ENCODE results near the gene CEP41. TPM values are rescaled to one million over a fixed set of nuclear protein-coding genes. Genes with fewer than 3 reads are reported as not detected.

The CEP41 gene
- total and polyA plus RNA-seq, 8 donors: 12.4 to 34.2 (median 28.6) TPM

- no peak for DNase-seq
- intact Hi-C loops (cut with DNase I): no loop called here
Measured at GRCh38 chr7:130488392-130489139, 47.8 kb upstream of the CEP41 start.

GRCh38 chr7:130486954-130487436 lies 46.2 kb upstream of the CEP41 start:
- ATAC-seq (no peak), DNase-seq (no peak)
- Histone ChIP-seq H3K9me3 (no peaks in the 10 kb centered on the region), H3K4me3 (peak overlapping the region; percentile 50 to 57), H3K36me3 (no peaks in the 10 kb centered on the region), H3K4me1 (peaks cover 6 to 26% of the 10 kb centered on the region in 2 donors), H3K27ac (no peak overlapping the region), H3K27me3 (peaks cover 0 to 42% of the 10 kb centered on the region in 2 donors)
- no peak for TF ChIP-seq CTCF (IDR thresholded peaks at IDR 0.05)
- intact Hi-C loops (cut with DNase I): no loop called here

More at GRCh38 chr7:130488392-130489139, 47.8 kb upstream of the CEP41 start:
- H3K36me3 ChIP-seq: no peaks in the 10 kb centered on the region
- H3K4me1 ChIP-seq: peaks cover 6 to 26% of the 10 kb centered on the region in 2 donors
- no peak overlapping the region for H3K27ac ChIP-seq
- no peak for ATAC-seq
- no peaks in the 10 kb centered on the region for H3K9me3 ChIP-seq
- H3K27me3 ChIP-seq: peaks cover 0 to 58% of the 10 kb centered on the region in 2 donors
- no peak overlapping the region for H3K4me3 ChIP-seq
- TF ChIP-seq CTCF (IDR thresholded peaks at IDR 0.05): no peak

- peak overlapping the region; percentile 50 to 57 for H3K4me3 ChIP-seq
- H3K36me3 ChIP-seq: no peaks in the 10 kb centered on the region
- H3K27ac ChIP-seq: peak overlapping the region in 1 of 2 donors; percentile 38
- intact Hi-C loops (cut with DNase I): no loop called here
- no peaks in the 10 kb centered on the region for H3K9me3 ChIP-seq
- H3K27me3 ChIP-seq: peaks cover 0 to 36% of the 10 kb centered on the region in 2 donors
- peaks cover 6 to 21% of the 10 kb centered on the region in 2 donors for H3K4me1 ChIP-seq
- DNase-seq (peak in 3 of 4 donors; percentile 83 to 93 (median 84)), ATAC-seq (peak; percentile 94)
- peak; percentile 64 to 86 for TF ChIP-seq CTCF (IDR thresholded peaks at IDR 0.05)
Measured at GRCh38 chr7:130486114-130486953, 45.5 kb upstream of the CEP41 start.

GRCh38 chr7:130485734-130486113 lies 44.9 kb upstream of the CEP41 start:
- Histone ChIP-seq H3K9me3 (no peaks in the 10 kb centered on the region), H3K36me3 (no peaks in the 10 kb centered on the region), H3K27ac (peak overlapping the region in 1 of 2 donors; percentile 38), H3K4me1 (peaks cover 6 to 15% of the 10 kb centered on the region in 2 donors), H3K4me3 (peak overlapping the region; percentile 50 to 57), H3K27me3 (peaks cover 0 to 30% of the 10 kb centered on the region in 2 donors)
- intact Hi-C loops (cut with DNase I): no loop called here
- no peak for TF ChIP-seq CTCF (IDR thresholded peaks at IDR 0.05)
- no peak for DNase-seq
- ATAC-seq: no peak

- no peak for DNase-seq
- Histone ChIP-seq H3K4me1 (peaks cover 6 to 13% of the 10 kb centered on the region in 2 donors), H3K27ac (no peak overlapping the region), H3K27me3 (peaks cover 0 to 15% of the 10 kb centered on the region in 2 donors), H3K9me3 (peaks cover 0 to 4% of the 10 kb centered on the region in 2 donors), H3K36me3 (no peaks in the 10 kb centered on the region), H3K4me3 (no peak overlapping the region)
- TF ChIP-seq CTCF (IDR thresholded peaks at IDR 0.05): no peak
- no peak for ATAC-seq
- intact Hi-C loops (cut with DNase I): no loop called here
Measured at GRCh38 chr7:130483031-130483430, 42.2 kb upstream of the CEP41 start.

Measured in left lung (tissue), 10 donors.